ENCODE data around the gene SH2D3C.

Gene SH2D3C, protein sequence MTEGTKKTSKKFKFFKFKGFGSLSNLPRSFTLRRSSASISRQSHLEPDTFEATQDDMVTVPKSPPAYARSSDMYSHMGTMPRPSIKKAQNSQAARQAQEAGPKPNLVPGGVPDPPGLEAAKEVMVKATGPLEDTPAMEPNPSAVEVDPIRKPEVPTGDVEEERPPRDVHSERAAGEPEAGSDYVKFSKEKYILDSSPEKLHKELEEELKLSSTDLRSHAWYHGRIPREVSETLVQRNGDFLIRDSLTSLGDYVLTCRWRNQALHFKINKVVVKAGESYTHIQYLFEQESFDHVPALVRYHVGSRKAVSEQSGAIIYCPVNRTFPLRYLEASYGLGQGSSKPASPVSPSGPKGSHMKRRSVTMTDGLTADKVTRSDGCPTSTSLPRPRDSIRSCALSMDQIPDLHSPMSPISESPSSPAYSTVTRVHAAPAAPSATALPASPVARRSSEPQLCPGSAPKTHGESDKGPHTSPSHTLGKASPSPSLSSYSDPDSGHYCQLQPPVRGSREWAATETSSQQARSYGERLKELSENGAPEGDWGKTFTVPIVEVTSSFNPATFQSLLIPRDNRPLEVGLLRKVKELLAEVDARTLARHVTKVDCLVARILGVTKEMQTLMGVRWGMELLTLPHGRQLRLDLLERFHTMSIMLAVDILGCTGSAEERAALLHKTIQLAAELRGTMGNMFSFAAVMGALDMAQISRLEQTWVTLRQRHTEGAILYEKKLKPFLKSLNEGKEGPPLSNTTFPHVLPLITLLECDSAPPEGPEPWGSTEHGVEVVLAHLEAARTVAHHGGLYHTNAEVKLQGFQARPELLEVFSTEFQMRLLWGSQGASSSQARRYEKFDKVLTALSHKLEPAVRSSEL

GRCh38 chr9:127778280-127779135 lies at the start of gene SH2D3C:
TSS of gene SH2D3C (minus strand) at chr9:127778666. CDS start at chr9:127778627, 39 bp downstream.
- DNase-seq (ENCODE audit: low read depth) = no peak

DNA sequence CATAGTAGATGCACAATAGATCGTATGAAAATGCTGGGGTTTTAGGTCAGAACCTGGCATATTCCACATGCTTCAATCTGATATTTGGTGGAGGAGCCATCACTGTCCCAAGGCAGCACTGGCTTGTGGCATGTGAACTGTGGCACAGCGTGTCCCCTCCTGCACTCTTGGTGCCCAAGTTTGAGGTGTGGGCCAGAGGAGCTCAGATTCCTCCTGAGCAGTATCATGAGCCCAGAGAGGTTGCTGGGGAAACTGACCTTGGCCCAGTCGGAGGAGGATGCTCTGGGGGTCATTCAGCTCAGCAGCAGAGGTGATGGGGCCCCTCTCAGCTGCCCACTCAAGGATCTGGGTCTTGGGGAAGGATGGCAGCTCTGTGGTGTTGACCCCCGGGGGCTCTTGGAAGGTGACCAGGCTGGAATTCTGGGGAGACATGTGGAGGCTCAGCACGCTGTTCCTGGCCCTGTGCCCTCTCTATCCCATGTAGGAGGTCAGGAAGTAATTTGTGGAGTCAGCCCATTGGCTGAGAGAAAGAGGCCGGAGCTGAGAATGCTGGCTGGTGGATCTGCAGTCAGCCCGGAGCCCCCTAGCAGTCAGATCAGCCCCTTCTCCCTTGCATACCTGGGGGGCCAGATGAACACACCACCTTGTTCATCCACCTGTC lies 47.9 kb upstream of the SH2D3C start:
- no peak for DNase-seq (ENCODE audit: low read depth)

- no peak for DNase-seq (ENCODE audit: low read depth)
These were observed 47.0 kb upstream of the SH2D3C start for GRCh38 chr9:127825319-127826051.

DNA sequence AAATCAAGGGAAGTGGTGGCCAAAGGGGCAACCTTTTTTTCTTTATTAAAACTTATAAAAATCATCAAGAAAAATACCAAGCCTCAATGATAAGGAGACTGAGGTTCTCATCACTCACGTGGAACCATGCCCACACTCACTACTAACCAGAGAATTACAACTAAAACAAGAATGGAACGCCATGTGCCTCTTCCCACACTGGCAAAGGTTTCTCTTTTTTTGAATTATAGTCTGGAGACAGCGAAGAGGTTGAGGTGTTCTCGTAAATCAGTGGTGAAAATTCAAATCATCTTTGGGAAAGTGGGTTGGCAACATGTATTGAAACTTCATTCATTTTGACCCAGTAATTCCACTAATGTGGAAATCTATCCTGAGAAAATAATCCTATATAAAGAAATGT lies 43.6 kb upstream of the SH2D3C start:
- DNase-seq (ENCODE audit: low read depth) = no peak

DNA sequence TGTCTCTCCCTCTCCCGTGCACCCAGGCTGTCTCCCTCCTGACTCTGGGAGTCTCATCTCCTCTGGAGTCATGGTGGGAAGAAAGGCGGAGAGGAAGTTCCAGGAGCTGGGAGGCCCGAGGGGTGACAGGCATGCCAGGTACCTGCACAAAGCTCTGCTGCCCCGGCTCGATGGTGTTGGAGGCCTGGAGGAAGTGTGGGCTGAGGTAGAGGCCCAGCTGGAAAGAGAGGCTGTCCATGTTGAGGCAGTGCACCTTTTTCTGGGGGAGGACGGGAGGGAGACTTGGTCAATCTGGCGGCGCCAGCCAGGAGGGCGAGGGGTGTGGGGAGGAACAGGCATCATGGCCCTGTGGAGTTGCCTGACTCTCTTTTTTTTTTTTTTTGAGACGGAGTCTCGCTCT lies 40.1 kb upstream of the SH2D3C start:
- no peak for DNase-seq (ENCODE audit: low read depth)

- no peak for DNase-seq (ENCODE audit: low read depth)
These were observed 39.5 kb upstream of the SH2D3C start for GRCh38 chr9:127817881-127818434.

- DNase-seq (ENCODE audit: low read depth) = no peak
These were observed 38.3 kb upstream of the SH2D3C start for GRCh38 chr9:127816728-127817127.

DNA sequence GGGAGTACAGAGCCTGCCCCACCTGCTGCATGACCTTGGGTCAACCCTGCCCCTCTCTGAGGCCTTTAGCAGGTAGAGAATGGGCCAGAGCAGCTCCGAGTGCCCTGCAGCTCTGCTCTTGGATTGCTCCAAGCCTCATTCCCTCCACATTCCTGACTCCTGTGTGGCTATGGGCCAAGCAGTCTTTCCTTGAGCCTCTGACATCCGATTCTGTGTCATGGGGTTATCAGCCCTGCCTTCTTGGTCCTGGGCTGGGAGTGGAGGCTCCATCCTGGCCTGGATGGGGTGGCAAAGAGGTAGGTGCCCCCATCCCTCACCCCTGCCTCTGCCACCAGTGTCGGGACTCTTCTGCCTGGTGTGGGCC lies 37.9 kb upstream of the SH2D3C start:
- no peak for DNase-seq (ENCODE audit: low read depth)

- DNase-seq (ENCODE audit: low read depth) = no peak
These were observed 37.3 kb upstream of the SH2D3C start for GRCh38 chr9:127815512-127816361.

- no peak for DNase-seq (ENCODE audit: low read depth)
These were observed 36.4 kb upstream of the SH2D3C start for GRCh38 chr9:127814619-127815511.

DNA sequence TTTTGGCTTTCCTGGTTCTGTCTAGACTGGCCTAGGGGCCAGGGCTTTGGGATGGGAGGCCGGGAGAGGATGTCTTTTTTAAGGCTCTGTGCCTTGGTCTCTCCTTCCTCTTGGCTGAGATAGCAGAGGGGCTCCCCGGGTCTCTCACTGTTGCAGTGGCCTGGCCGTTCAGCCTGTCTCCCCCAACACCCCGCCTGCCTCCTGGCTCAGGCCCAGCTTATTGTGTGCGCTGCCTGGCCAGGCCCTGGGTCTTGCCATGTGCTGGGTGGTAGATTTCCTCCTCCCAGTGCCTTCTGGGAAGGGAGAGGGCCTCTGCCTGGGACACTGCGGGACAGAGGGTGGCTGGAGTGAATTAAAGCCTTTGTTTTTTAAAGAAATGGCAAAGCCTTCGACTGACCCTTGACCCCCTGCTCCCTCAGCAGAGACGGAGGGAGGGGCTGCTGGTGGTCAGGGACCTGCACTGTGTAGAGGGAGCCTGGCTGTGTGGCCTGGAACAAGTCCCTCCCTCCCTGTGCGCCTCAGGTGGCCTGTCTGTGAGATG lies 35.3 kb upstream of the SH2D3C start:
- no peak for DNase-seq (ENCODE audit: low read depth)

GRCh38 chr9:127812936-127813675 lies 34.6 kb upstream of the SH2D3C start:
- no peak for DNase-seq (ENCODE audit: low read depth)

DNA sequence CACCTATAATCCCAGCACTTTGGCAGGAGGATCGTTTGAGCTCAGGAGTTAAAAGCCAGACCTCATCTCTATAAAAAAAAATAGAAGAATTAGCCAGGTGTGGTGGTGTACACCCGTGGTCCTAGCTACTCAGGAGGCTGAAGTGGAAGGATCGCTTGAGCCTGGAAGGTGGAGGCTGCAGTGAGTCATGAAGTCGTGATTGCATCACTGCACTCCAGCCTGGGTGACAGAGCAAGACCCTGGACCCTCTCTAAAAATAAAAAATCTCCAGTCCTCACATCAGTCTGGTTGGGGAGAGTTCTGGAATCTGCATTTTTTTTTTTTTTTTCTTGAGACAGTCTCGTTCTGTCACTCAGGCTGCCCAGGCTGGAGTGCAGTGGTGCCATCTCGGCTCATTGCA lies 33.5 kb upstream of the SH2D3C start:
- DNase-seq (ENCODE audit: low read depth) = no peak

DNA sequence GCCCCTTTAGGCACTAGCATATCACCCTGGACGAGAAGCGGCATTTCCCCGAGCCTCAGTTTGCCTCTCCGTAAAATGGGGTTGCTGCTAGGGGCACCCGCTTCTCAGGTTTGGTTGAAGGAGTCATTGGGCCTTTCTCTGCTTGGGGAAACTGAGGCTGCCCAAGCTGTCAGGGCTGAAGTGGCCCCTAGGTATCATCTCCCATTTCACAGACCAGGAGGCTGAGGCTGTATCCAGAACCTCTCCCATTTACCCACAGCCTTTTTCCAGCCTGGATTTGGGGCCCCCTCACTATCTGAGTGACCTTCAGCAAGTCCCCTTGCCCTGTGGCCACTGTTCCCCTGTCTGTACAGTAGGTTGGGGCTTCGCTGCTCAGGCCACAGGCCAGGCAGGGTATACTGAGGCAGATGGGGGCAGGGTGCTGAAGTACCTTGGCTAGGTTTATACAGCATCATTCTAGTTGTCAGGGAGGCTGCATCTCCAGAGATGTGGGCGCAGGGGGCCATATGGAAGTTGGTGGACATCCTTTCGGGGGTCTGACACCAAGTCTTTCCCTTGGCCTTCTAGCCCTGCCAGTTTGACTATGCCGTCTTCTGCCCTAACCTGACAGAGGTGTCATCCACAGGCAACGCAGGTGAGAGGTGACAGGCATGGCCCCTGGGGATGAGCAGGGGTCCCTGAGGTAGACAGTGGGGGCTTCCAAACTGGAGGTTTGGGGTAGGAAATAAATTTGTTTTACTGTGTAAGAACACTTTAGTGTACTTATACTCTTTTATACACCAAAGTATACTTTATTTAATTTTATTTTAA lies 32.1 kb upstream of the SH2D3C start:
- DNase-seq (ENCODE audit: low read depth) = no peak

- no peak for DNase-seq (ENCODE audit: low read depth)
These were observed 31.3 kb upstream of the SH2D3C start for GRCh38 chr9:127809540-127810377.

- no peak for DNase-seq (ENCODE audit: low read depth)
These were observed 30.6 kb upstream of the SH2D3C start for GRCh38 chr9:127809002-127809539.
